K562 (cell line): ENCODE data around the gene B9D2. TPM values are rescaled to one million over a fixed set of nuclear protein-coding genes. Genes with fewer than 3 reads are reported as not detected.

Source experiments
- ATAC-seq: fragments of 200-7000 bp; cut with Tn5 transposase; 3 replicates; pipeline ENCODE4 v1.9.1; 2020; ENCODE audit warnings: moderate library complexity
- BruUV-seq: library from RNA; stranded (reverse); fragments of 400-500 nt; replicated peaks from 2 replicates; lab custom pipeline; 2021; lab: Mats Ljungman, UMichigan
- CTCF ChIA-PET: fragments of 300-600 bp; formaldehyde crosslinking; extraction: SDS; loops from one replicate; lab custom pipeline; 2021; ENCODE audit warnings: low intra/inter-chr PET ratio; lab: Yijun Ruan, JAX
- POLR2A ChIA-PET: fragments of 300-600, 350-650 bp; sonication (Branson Sonifier 250); formaldehyde crosslinking; extraction: SDS; loops from one replicate; lab custom pipeline; 2021; ENCODE audit warnings: antibody characterized with exemption, inconsistent platforms; lab: Yijun Ruan, JAX
- DNase-seq, 4 experiments: peaks; one replicate each; pipeline versions ENCODE4 v3.0.0 to v3.0.0-alpha.2; 2011 to 2018; ENCODE audit warnings: low spot score in 3 of 4, mixed read lengths in 3 of 4; ENCODE audit errors: extremely low read depth in 1 of 4
- FAIRE-seq: peaks from 2 replicates; lab custom pipeline; 2011; peaks lifted over from hg19 to GRCh38; lab: Jason Lieb, UNC
- H2AFZ ChIP-seq: 2 replicates; pipeline ENCODE4 v1.6.0; 2011; ENCODE audit warnings: low read depth, low read length, control low read depth, inconsistent platforms
- H3K27ac ChIP-seq: fragments of 200-600 bp; 3 replicates; pipeline ENCODE4 v1.8.0; 2011; ENCODE audit warnings: low read depth, mild to moderate bottlenecking, control low read depth, inconsistent platforms, low read length, moderate library complexity, mixed read lengths; ENCODE audit errors: extremely low read depth
- H3K27me3 ChIP-seq, 2 experiments: fragments of 300-600 bp in 1 of 2; 2 replicates in 1 of 2; 3 replicates in 1 of 2; pipeline versions ENCODE4 v1.6.0 to v1.8.0; 2011; ENCODE audit warnings: inconsistent platforms in 2 of 2, low read length in 2 of 2, mild to moderate bottlenecking in 1 of 2, mixed read lengths in 1 of 2, moderate library complexity in 1 of 2; ENCODE audit not compliant: control insufficient read depth in 2 of 2, insufficient read depth in 2 of 2
- H3K36me3 ChIP-seq: fragments of 300-600 bp; 3 replicates; pipeline ENCODE4 v1.8.0; 2011; ENCODE audit warnings: mild to moderate bottlenecking, low read length, inconsistent platforms; ENCODE audit not compliant: control insufficient read depth, insufficient read depth
- H3K4me1 ChIP-seq, 2 experiments: fragments of 200-600 bp in 1 of 2; replicated peaks in 1 of 2; 2 replicates in 1 of 2; 3 replicates in 1 of 2; pipeline versions ENCODE4 v1.5.1 to v1.8.0; 2011; ENCODE audit warnings: inconsistent platforms in 2 of 2, low read length in 2 of 2, mild to moderate bottlenecking in 1 of 2, mixed read lengths in 1 of 2, moderate library complexity in 1 of 2; ENCODE audit not compliant: control insufficient read depth in 2 of 2, insufficient read depth in 2 of 2
- H3K4me2 ChIP-seq: 2 replicates; pipeline ENCODE4 v1.6.1; 2011; ENCODE audit warnings: low read length, control low read depth, inconsistent platforms, mixed read lengths; ENCODE audit not compliant: insufficient read depth
- H3K4me3 ChIP-seq: fragments of 200-600 bp; sonication (generic), shearing (Covaris generic); 2 replicates; pipeline ENCODE4 v1.5.1; 2016; ENCODE audit warnings: control low read depth, inconsistent platforms
- H3K79me2 ChIP-seq: fragments of 200-600 bp; 3 replicates; pipeline ENCODE4 v1.8.0; 2011; ENCODE audit warnings: low read length, inconsistent platforms; ENCODE audit not compliant: control insufficient read depth, insufficient read depth
- H3K9ac ChIP-seq, 2 experiments: 2 replicates each; pipeline versions ENCODE4 v1.6.0 to v1.6.1; 2011; ENCODE audit warnings: low read depth in 2 of 2, low read length in 2 of 2, control low read depth in 1 of 2, inconsistent platforms in 1 of 2, mild to moderate bottlenecking in 1 of 2, mixed read lengths in 1 of 2; ENCODE audit not compliant: insufficient read depth in 1 of 2
- H3K9me1 ChIP-seq: one replicate; pipeline ENCODE4 v1.6.0; 2011; ENCODE audit warnings: inconsistent platforms, mild to moderate bottlenecking, low read length, moderate library complexity; ENCODE audit not compliant: control insufficient read depth, insufficient read depth
- H3K9me3 ChIP-seq: replicated peaks from 2 replicates; pipeline ENCODE4 v1.5.1; 2011; ENCODE audit warnings: low read depth, low read length, inconsistent platforms; ENCODE audit not compliant: control insufficient read depth, insufficient read depth
- H4K20me1 ChIP-seq: replicated peaks from 2 replicates; pipeline ENCODE4 v1.6.1; 2011; ENCODE audit warnings: low read length, inconsistent platforms, mixed read lengths; ENCODE audit not compliant: control insufficient read depth, insufficient read depth
- BCOR ChIP-seq: fragments of 450-650 bp; IDR thresholded peaks from 2 replicates; pipeline ENCODE4 v1.6.1; 2016
- CHCHD3 ChIP-seq: fragments of 250-450 bp; sonication (Bioruptor Pico); IDR thresholded peaks from 2 replicates; pipeline ENCODE4 v2.1.2; 2022; ENCODE audit warnings: mild to moderate bottlenecking
- DPF2 ChIP-seq: fragments of 450-650 bp; IDR thresholded peaks from 2 replicates; pipeline ENCODE4 v1.6.1; 2016
- ERF ChIP-seq: fragments of 450-650 bp; formaldehyde crosslinking; IDR thresholded peaks from 2 replicates; pipeline ENCODE4 v1.4.0; 2020; ENCODE audit warnings: mild to moderate bottlenecking, mixed read lengths
- ETV6 ChIP-seq, 3 experiments: fragments of 150-350 bp in 1 of 3; sonication (generic) in 1 of 3; formaldehyde crosslinking in 1 of 3; IDR thresholded peaks; 2 replicates each; pipeline versions ENCODE4 v1.6.1 to v1.8.0; 2014 to 2022; ENCODE audit warnings: borderline replicate concordance in 2 of 3, low read depth in 2 of 3, antibody characterized with exemption in 1 of 3, low read length in 1 of 3, mild to moderate bottlenecking in 1 of 3, missing genetic modification reagents in 1 of 3
- KLF16 ChIP-seq: IDR thresholded peaks from 2 replicates; pipeline ENCODE4 v1.6.1; 2016; ENCODE audit warnings: antibody characterized with exemption
- MTF1 ChIP-seq: fragments of 250-450 bp; sonication (Bioruptor Pico); IDR thresholded peaks from 2 replicates; pipeline ENCODE4 v1.9.0; 2021; ENCODE audit warnings: moderate library complexity, mild to moderate bottlenecking, inconsistent platforms, borderline replicate concordance
- NR4A1 ChIP-seq, 2 experiments: fragments of 250-450 bp in 1 of 2; fragments of 450-650 bp in 1 of 2; sonication (Bioruptor Pico) in 1 of 2; IDR thresholded peaks; 2 replicates each; pipeline versions ENCODE4 v1.4.0 to v1.6.1; 2016 to 2020; ENCODE audit warnings: mild to moderate bottlenecking in 2 of 2, missing compliant biosample characterization in 1 of 2, missing genetic modification characterization in 1 of 2, moderate library complexity in 1 of 2
- SPI1 ChIP-seq: IDR thresholded peaks from 2 replicates; pipeline ENCODE4 v1.6.1; 2011; ENCODE audit warnings: low read depth, low read length, control low read depth, borderline replicate concordance
- XRCC4 ChIP-seq: IDR thresholded peaks from one replicate; pipeline ENCODE4 v1.6.1; 2011; ENCODE audit not compliant: insufficient read depth, insufficient read length; ENCODE audit errors: extremely low read depth
- ZFX ChIP-seq: sonication (generic); formaldehyde crosslinking; IDR thresholded peaks from 2 replicates; pipeline ENCODE4 v1.8.0; 2022; ENCODE audit warnings: mild to moderate bottlenecking, missing genetic modification reagents, moderate library complexity
- WGBS: fragments of 100-300 bp; shearing (Covaris generic); methylation state at CpG from one replicate; pipeline ENCODE4 v1.1.6; 2016; ENCODE audit warnings: low coverage, mixed read lengths; ENCODE audit not compliant: insufficient coverage; ENCODE audit errors: missing lambda C conversion rate; 5-methylcytosine and 5-hydroxymethylcytosine counted together
- in situ Hi-C: fragments of 300-500 bp; cut with MboI; formaldehyde crosslinking; loops from 4 replicates; pipeline ENCODE4 v1.15.0; 2018; ENCODE audit warnings: inconsistent platforms, mixed read lengths
- intact Hi-C: fragments of 100-400 bp; cut with micrococcal nuclease; formaldehyde crosslinking; loops from 2 replicates; pipeline ENCODE4 v1.14.2; 2022
- polyA plus RNA-seq, 8 experiments: library from polyadenylated mRNA; depleted of rRNA in 4 of 8; stranded (reverse) in 5 of 8; unstranded in 3 of 8; fragments of >200 nt; fragmentation: Nextera tagmentation in 2 of 8; fragmentation: Illumina TruSeq in 1 of 8; extraction: Ambion mirVana in 2 of 8; extraction: Trizol in 1 of 8; gene quantifications; 2 replicates each; pipeline versions ENCODE4 v1.2.1 to v1.2.3, GENCODE V29; 2011 to 2014; ENCODE audit warnings: inconsistent platforms in 1 of 8, missing spikeins in 1 of 8
- total RNA-seq, 7 experiments: library from RNA; depleted of rRNA in 6 of 7; stranded (reverse); fragments of >200 nt in 6 of 7; fragmentation: Illumina TruSeq in 2 of 7; extraction: Trizol in 2 of 7; gene quantifications; 2 replicates each; pipeline versions ENCODE4 v1.2.1 to v1.2.3, GENCODE V29; 2011 to 2021; ENCODE audit warnings: low replicate concordance in 1 of 7
- TF ChIP-seq, protein P1 (sequence below): IDR thresholded peaks from 2 replicates; pipeline ENCODE4 v1.6.1; 2014; ENCODE audit warnings: antibody characterized with exemption
- TF ChIP-seq, protein P2 (sequence below): fragments of 250-450 bp; sonication (Bioruptor Pico); IDR thresholded peaks from 2 replicates; pipeline ENCODE4 v1.5.0; 2021
- TF ChIP-seq, protein P3 (sequence below): fragments of 250-450 bp; sonication (Bioruptor Pico); IDR thresholded peaks from 2 replicates; pipeline ENCODE4 v1.6.1; 2021; ENCODE audit warnings: mild to moderate bottlenecking
- TF ChIP-seq, protein P4 (sequence below): fragments of 250-450 bp; sonication (Bioruptor Pico); IDR thresholded peaks from 2 replicates; pipeline ENCODE4 v1.8.0; 2022; ENCODE audit warnings: inconsistent platforms, mild to moderate bottlenecking, moderate library complexity, borderline replicate concordance
- TF ChIP-seq, protein P5 (sequence below): fragments of 450-650 bp; formaldehyde crosslinking; IDR thresholded peaks from 2 replicates; pipeline ENCODE4 v1.4.0; 2020; ENCODE audit warnings: mild to moderate bottlenecking, mixed read lengths

B9D2 gene
- total and polyA plus RNA-seq, 9 of the 15 experiments (the other 6 are each of a cell fraction or from before 2014, with no cell fraction given) = 0.83 to 6.9 (median 2.8) TPM

DNA sequence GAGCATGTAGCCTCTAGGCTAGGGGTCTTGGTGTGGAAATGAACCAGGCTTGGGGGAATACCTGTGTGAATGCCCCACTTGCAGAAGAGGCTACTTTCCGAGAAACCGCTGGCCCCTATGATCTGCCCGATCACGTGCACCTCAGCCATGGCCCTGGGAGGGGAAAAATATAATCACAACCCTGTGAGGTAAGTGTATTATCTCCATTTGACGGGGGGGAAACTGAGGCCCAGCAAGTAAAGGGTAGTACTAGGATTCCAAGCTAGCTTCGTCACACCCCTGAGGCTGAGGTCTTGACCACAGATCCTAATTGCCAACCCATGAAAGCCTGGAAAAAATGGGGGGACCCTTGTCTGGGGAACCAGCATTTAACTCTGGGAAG lies 587 bp downstream of the B9D2 start:
- peaks cover 4% of the 10 kb centered on the region; the same call in 2 of the 3 replicates for H3K36me3 ChIP-seq
- no peaks in the 10 kb centered on the region for H3K27me3 ChIP-seq
- FAIRE-seq (no peak), DNase-seq (no peak), ATAC-seq (no peak)
- no peaks in the 10 kb centered on the region for H3K9me1 ChIP-seq
- H3K4me1 ChIP-seq = peaks cover 27 to 40% of the 10 kb centered on the region in 2 experiments
- peaks cover 37% of the 10 kb centered on the region for H3K79me2 ChIP-seq
- no TSS peak for BruUV-seq
- H3K9ac ChIP-seq = peak overlapping the region; percentile 97 to 99
- peak overlapping the region; percentile 80 for H3K4me3 ChIP-seq
- intact Hi-C loops = loop anchor here (10.0 kb wide), 1 partner anchor 71 kb away; the partner anchor contains the start of gene DMAC2
- ChIA-PET CTCF (no interaction called here), POLR2A (interaction anchor here (0.6 to 2.9 kb wide), 10 partner anchors 8 to 188 kb away, joined by 3 to 20 read pairs (median 4); partner anchors contain the start of gene TGFB1)
- H4K20me1 ChIP-seq = no peaks in the 10 kb centered on the region
- peak overlapping the region; percentile 98 for H2AFZ ChIP-seq
- in situ Hi-C loops = no loop called here
- peak overlapping the region; percentile 95 for H3K4me2 ChIP-seq
- H3K27ac ChIP-seq = peak overlapping the region; percentile 100
- WGBS = 10% methylated on average over 5 of the region's 6 CpGs
- H3K9me3 ChIP-seq = no peaks in the 10 kb centered on the region
- TF ChIP-seq ETV6 (IDR thresholded peaks at IDR 0.05; ENCODE audit: borderline replicate concordance in 1 of 2, low read depth in 2 of 2, low read length in 1 of 2) (no peak), ETV6 (CRISPR knock-in tag; IDR thresholded peaks at IDR 0.05; ENCODE audit: borderline replicate concordance) (0 out of 2 replicates have a peak, but pooled peaks have one; percentile 72), MTF1 (peak; percentile 38; the same call in 1 of the 2 replicates), XRCC4 (no peak), ZFX (CRISPR knock-in tag) (no peak), KLF16 (no peak), SPI1 (no peak), DPF2 (0 out of 2 replicates have a peak, but pooled peaks have one; percentile 18), NR4A1 (CRISPR knock-in tag; IDR thresholded peaks at IDR 0.05) (no peak), NR4A1 (tag; IDR thresholded peaks at IDR 0.05) (0 out of 2 replicates have a peak, but pooled peaks have one; percentile 20), ERF (CRISPR knock-in tag) (peak; percentile 36; the same call in 1 of the 2 replicates), BCOR (peak; percentile 94), CHCHD3 (CRISPR knock-in tag) (no peak)
- TF ChIP-seq, protein P1, sequence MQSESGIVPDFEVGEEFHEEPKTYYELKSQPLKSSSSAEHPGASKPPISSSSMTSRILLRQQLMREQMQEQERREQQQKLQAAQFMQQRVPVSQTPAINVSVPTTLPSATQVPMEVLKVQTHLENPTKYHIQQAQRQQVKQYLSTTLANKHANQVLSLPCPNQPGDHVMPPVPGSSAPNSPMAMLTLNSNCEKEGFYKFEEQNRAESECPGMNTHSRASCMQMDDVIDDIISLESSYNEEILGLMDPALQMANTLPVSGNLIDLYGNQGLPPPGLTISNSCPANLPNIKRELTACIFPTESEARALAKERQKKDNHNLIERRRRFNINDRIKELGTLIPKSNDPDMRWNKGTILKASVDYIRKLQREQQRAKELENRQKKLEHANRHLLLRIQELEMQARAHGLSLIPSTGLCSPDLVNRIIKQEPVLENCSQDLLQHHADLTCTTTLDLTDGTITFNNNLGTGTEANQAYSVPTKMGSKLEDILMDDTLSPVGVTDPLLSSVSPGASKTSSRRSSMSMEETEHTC = no peak
- TF ChIP-seq, protein P2, sequence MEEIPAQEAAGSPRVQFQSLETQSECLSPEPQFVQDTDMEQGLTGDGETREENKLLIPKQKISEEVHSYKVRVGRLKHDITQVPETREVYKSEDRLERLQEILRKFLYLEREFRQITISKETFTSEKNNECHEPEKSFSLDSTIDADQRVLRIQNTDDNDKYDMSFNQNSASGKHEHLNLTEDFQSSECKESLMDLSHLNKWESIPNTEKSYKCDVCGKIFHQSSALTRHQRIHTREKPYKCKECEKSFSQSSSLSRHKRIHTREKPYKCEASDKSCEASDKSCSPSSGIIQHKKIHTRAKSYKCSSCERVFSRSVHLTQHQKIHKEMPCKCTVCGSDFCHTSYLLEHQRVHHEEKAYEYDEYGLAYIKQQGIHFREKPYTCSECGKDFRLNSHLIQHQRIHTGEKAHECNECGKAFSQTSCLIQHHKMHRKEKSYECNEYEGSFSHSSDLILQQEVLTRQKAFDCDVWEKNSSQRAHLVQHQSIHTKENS (CRISPR knock-in tag) = no peak
- TF ChIP-seq, protein P3, sequence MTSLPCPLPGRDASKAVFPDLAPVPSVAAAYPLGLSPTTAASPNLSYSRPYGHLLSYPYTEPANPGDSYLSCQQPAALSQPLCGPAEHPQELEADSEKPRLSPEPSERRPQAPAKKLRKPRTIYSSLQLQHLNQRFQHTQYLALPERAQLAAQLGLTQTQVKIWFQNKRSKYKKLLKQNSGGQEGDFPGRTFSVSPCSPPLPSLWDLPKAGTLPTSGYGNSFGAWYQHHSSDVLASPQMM (CRISPR knock-in tag) = no peak
- TF ChIP-seq, protein P4, sequence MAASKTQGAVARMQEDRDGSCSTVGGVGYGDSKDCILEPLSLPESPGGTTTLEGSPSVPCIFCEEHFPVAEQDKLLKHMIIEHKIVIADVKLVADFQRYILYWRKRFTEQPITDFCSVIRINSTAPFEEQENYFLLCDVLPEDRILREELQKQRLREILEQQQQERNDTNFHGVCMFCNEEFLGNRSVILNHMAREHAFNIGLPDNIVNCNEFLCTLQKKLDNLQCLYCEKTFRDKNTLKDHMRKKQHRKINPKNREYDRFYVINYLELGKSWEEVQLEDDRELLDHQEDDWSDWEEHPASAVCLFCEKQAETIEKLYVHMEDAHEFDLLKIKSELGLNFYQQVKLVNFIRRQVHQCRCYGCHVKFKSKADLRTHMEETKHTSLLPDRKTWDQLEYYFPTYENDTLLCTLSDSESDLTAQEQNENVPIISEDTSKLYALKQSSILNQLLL (CRISPR knock-in tag) = no peak
- TF ChIP-seq, protein P5, sequence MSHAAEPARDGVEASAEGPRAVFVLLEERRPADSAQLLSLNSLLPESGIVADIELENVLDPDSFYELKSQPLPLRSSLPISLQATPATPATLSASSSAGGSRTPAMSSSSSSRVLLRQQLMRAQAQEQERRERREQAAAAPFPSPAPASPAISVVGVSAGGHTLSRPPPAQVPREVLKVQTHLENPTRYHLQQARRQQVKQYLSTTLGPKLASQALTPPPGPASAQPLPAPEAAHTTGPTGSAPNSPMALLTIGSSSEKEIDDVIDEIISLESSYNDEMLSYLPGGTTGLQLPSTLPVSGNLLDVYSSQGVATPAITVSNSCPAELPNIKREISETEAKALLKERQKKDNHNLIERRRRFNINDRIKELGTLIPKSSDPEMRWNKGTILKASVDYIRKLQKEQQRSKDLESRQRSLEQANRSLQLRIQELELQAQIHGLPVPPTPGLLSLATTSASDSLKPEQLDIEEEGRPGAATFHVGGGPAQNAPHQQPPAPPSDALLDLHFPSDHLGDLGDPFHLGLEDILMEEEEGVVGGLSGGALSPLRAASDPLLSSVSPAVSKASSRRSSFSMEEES (CRISPR knock-in tag) = peak; percentile 46
